H1 (cell line): ENCODE measurements around the gene FBXL5. TPM values are rescaled to one million over a fixed set of nuclear protein-coding genes. Genes with fewer than 3 reads are reported as not detected.

Source experiments
- ATF3 ChIP-seq: IDR thresholded peaks from 2 replicates; pipeline ENCODE4 v1.6.1; 2011; ENCODE audit warnings: low read depth, mild to moderate bottlenecking, low read length; ENCODE audit not compliant: insufficient read depth
- MAFK ChIP-seq: IDR thresholded peaks from 2 replicates; pipeline ENCODE4 v1.6.1; 2012; ENCODE audit warnings: low read depth, mild to moderate bottlenecking, improper control_type of control experiment, low read length
- YY1 ChIP-seq: IDR thresholded peaks from 2 replicates; pipeline ENCODE4 v1.6.1; 2011; ENCODE audit warnings: low read depth, mild to moderate bottlenecking, low read length
- polyA plus RNA-seq, 7 experiments: library from polyadenylated mRNA; depleted of rRNA in 3 of 7; stranded (reverse) in 5 of 7; unstranded in 2 of 7; fragments of >200 nt in 5 of 7; fragments of 200-250 nt in 2 of 7; gene quantifications; 1 replicate in 5 of 7; 2 replicates in 1 of 7; 4 replicates in 1 of 7; pipeline versions ENCODE4 v1.2.1 to v1.2.3, GENCODE V29; 2011 to 2013; ENCODE audit warnings: missing spikeins in 2 of 7, mixed read lengths in 2 of 7
- total RNA-seq: library from RNA; stranded (reverse); fragmentation: NEBNext Ultra II Directional; extraction: Animal tissue kit (Norgen Biotek cat#: 25700); gene quantifications from 2 replicates; pipeline ENCODE4 v1.2.1, GENCODE V29; 2021

Gene FBXL5
- total and polyA plus RNA-seq, 2 of the 8 experiments (the other 6 are each of a cell fraction or from before 2014, with no cell fraction given): 34.6 to 62.7 TPM

GRCh38 chr4:15670576-15670975 is 15.4 kb upstream of the FBXL5 start (continued):
- no peak for TF ChIP-seq ATF3
- no peak for TF ChIP-seq YY1
- TF ChIP-seq MAFK: no peak
- TF ChIP-seq, all 59 proteins: peak for 0
